Bronchial epithelial cell (primary cell): Measurements from ENCODE around the gene DDX55. TPM values are rescaled to one million over a fixed set of nuclear protein-coding genes. Genes with fewer than 3 reads are reported as not detected.

Source experiments
- DNase-seq: peaks from one replicate; pipeline ENCODE4 v3.0.0-alpha.2; 2010; ENCODE audit warnings: low read depth
- FAIRE-seq: peaks from 2 replicates; lab custom pipeline; 2011; peaks lifted over from hg19 to GRCh38; lab: Jason Lieb, UNC
- H3K27me3 ChIP-seq: 2 replicates; pipeline ENCODE4 v1.5.1; 2011; ENCODE audit warnings: low read length; ENCODE audit not compliant: control insufficient read depth, insufficient read depth
- H3K36me3 ChIP-seq: 2 replicates; pipeline ENCODE4 v1.5.1; 2011; ENCODE audit warnings: low read length; ENCODE audit not compliant: control insufficient read depth, insufficient read depth
- H3K4me3 ChIP-seq: 2 replicates; pipeline ENCODE4 v1.5.1; 2011; ENCODE audit warnings: mild to moderate bottlenecking, low read depth, low read length, control low read depth
- CTCF ChIP-seq: IDR thresholded peaks from 2 replicates; pipeline ENCODE4 v1.5.1; 2011; ENCODE audit warnings: mild to moderate bottlenecking, moderate library complexity, low read length, control low read depth, inconsistent platforms; ENCODE audit not compliant: insufficient read depth, severe bottlenecking
- total RNA-seq: library from RNA; depleted of rRNA; stranded (reverse); fragments of >200 nt; gene quantifications from 2 replicates; pipeline ENCODE4 v1.2.1, GENCODE V29; 2014

The DDX55 gene
- total RNA-seq, 1 donor from 2014 or later: 23.4 TPM

- no peak for FAIRE-seq
- no peak for TF ChIP-seq CTCF
- no peaks in the 10 kb centered on the region for H3K27me3 ChIP-seq
- no peak overlapping the region for H3K4me3 ChIP-seq
- H3K36me3 ChIP-seq: peaks cover 9% of the 10 kb centered on the region
- DNase-seq: no peak
These were observed 55.3 kb downstream of the DDX55 start for GRCh38 chr12:123657211-123657610.

- no peak overlapping the region for H3K4me3 ChIP-seq
- FAIRE-seq (no peak), DNase-seq (peak; percentile 97)
- no peaks in the 10 kb centered on the region for H3K27me3 ChIP-seq
- peaks cover 9% of the 10 kb centered on the region for H3K36me3 ChIP-seq
- TF ChIP-seq CTCF: no peak
These were observed 58.3 kb downstream of the DDX55 start for GRCh38 chr12:123659996-123660727.

GRCh38 chr12:123667771-123668170 is 65.9 kb downstream of the DDX55 start:
- no peak for TF ChIP-seq CTCF
- FAIRE-seq (no peak), DNase-seq (peak; percentile 70)
- H3K36me3 ChIP-seq: no peaks in the 10 kb centered on the region
- no peaks in the 10 kb centered on the region for H3K27me3 ChIP-seq
- H3K4me3 ChIP-seq: no peak overlapping the region

Other genes starting within 250 kb of the DDX55 start
- gene SBNO1, start 237.3 kb upstream of the DDX55 start, total RNA-seq: 20.2 and 26.1 TPM in 2 replicates
- 36.3 and 39.0 TPM in 2 replicates for gene KMT5A, start 218.0 kb upstream of the DDX55 start, total RNA-seq
- 2.6 and 3.9 TPM in 2 replicates for gene RILPL2, start 165.4 kb upstream of the DDX55 start, total RNA-seq
- 10.3 and 14.5 TPM in 2 replicates for gene SNRNP35, start 144.0 kb upstream of the DDX55 start, total RNA-seq
- 7.9 and 8.6 TPM in 2 replicates for gene RILPL1, start 68.4 kb upstream of the DDX55 start, total RNA-seq
- gene TMED2, start 17.5 kb upstream of the DDX55 start, total RNA-seq: 592 and 595 TPM in 2 replicates
- gene EIF2B1, start 31.6 kb downstream of the DDX55 start, total RNA-seq: 36.4 and 47.4 TPM in 2 replicates
- 38.7 and 39.2 TPM in 2 replicates for gene GTF2H3, start 31.7 kb downstream of the DDX55 start, total RNA-seq
- gene TCTN2, start 69.0 kb downstream of the DDX55 start, total RNA-seq: 3.9 and 5.4 TPM in 2 replicates
- 18.2 TPM in 2 replicates for gene ATP6V0A2, start 110.3 kb downstream of the DDX55 start, total RNA-seq
- under 0.01 and 0.13 TPM in 2 replicates for gene DNAH10, start 160.2 kb downstream of the DDX55 start, total RNA-seq